Parathyroid adenoma (tissue), 2 donors: ENCODE data around the gene ROPN1.
"Not testable (repeated sequence)": the region's sequence is repeated elsewhere in the genome, so short reads cannot be mapped to it uniquely, and the experiment has no call there.

ENCODE experiments used
- H2AFZ ChIP-seq: fragments of 300-600 bp; sonication (generic); one replicate; pipeline ENCODE4 v1.7.0; 2017; ENCODE audit warnings: antibody characterized with exemption, mild to moderate bottlenecking
- H3K27ac ChIP-seq: fragments of 300-600 bp; sonication (generic); one replicate; pipeline ENCODE4 v1.7.0; 2017
- H3K27me3 ChIP-seq: fragments of 300-600 bp; sonication (generic); one replicate; pipeline ENCODE4 v1.7.0; 2017; ENCODE audit warnings: low read length; ENCODE audit not compliant: control insufficient read depth, insufficient read depth
- H3K36me3 ChIP-seq: fragments of 300-600 bp; sonication (generic); one replicate; pipeline ENCODE4 v1.7.0; 2017; ENCODE audit warnings: low read length; ENCODE audit not compliant: control insufficient read depth, insufficient read depth
- H3K4me1 ChIP-seq: fragments of 300-600 bp; sonication (generic); one replicate; pipeline ENCODE4 v1.7.0; 2017; ENCODE audit warnings: control low read depth
- H3K4me2 ChIP-seq: fragments of 300-600 bp; sonication (generic); one replicate; pipeline ENCODE4 v1.7.0; 2017; ENCODE audit warnings: low read length
- H3K4me3 ChIP-seq: fragments of 300-600 bp; sonication (generic); one replicate; pipeline ENCODE4 v1.7.0; 2017; ENCODE audit warnings: low read depth, low read length
- H3K79me2 ChIP-seq: fragments of 300-600 bp; sonication (generic); one replicate; pipeline ENCODE4 v1.7.0; 2017; ENCODE audit warnings: control low read depth
- H3K9ac ChIP-seq: fragments of 300-600 bp; sonication (generic); one replicate; pipeline ENCODE4 v1.7.0; 2017; ENCODE audit warnings: mild to moderate bottlenecking
- H3K9me3 ChIP-seq: fragments of 300-600 bp; sonication (generic); one replicate; pipeline ENCODE4 v1.7.0; 2017; ENCODE audit warnings: low read length; ENCODE audit not compliant: control insufficient read depth
- CTCF ChIP-seq: fragments of 300-600 bp; sonication (generic); IDR thresholded peaks from one replicate; pipeline ENCODE4 v1.7.0; 2017; ENCODE audit warnings: antibody characterized with exemption, mild to moderate bottlenecking
- donor health status: primary hyperparathyroidism.

ROPN1 gene

GRCh38 chr3:124014366-124014942 is 22.5 kb upstream of the ROPN1 start:
- Histone ChIP-seq H2AFZ (no peak overlapping the region), H3K79me2 (no peaks in the 10 kb centered on the region), H3K27ac (no peak overlapping the region), H3K27me3 (no peaks in the 10 kb centered on the region), H3K36me3 (no peaks in the 10 kb centered on the region), H3K9me3 (no peaks in the 10 kb centered on the region), H3K4me2 (no peak overlapping the region), H3K4me1 (no peaks in the 10 kb centered on the region), H3K4me3 (no peak overlapping the region), H3K9ac (no peak overlapping the region)
- TF ChIP-seq CTCF, result no peak

GRCh38 chr3:124008321-124008720 is 16.4 kb upstream of the ROPN1 start:
- not testable (repeated sequence) for H3K27me3 ChIP-seq, H3K4me3 ChIP-seq, H3K36me3 ChIP-seq, H3K9ac ChIP-seq, H3K27ac ChIP-seq, H3K4me1 ChIP-seq, H3K4me2 ChIP-seq, H3K79me2 ChIP-seq, H3K9me3 ChIP-seq, H2AFZ ChIP-seq

- TF ChIP-seq CTCF, result no peak
- no peak overlapping the region for H3K27ac ChIP-seq
- no peak overlapping the region for H2AFZ ChIP-seq
- no peak overlapping the region for H3K9ac ChIP-seq
- H3K79me2 ChIP-seq, result no peaks in the 10 kb centered on the region
- no peak overlapping the region for H3K4me2 ChIP-seq
- no peaks in the 10 kb centered on the region for H3K9me3 ChIP-seq
- H3K27me3 ChIP-seq, result no peaks in the 10 kb centered on the region
- no peaks in the 10 kb centered on the region for H3K36me3 ChIP-seq
- no peak overlapping the region for H3K4me3 ChIP-seq
- H3K4me1 ChIP-seq, result no peaks in the 10 kb centered on the region
Measured at GRCh38 chr3:124007186-124007585, 15.3 kb upstream of the ROPN1 start.

GRCh38 chr3:124002405-124003079 is 10.6 kb upstream of the ROPN1 start:
- not testable (repeated sequence) for H3K79me2 ChIP-seq, H3K9me3 ChIP-seq, H3K4me2 ChIP-seq, H3K4me3 ChIP-seq, H3K27me3 ChIP-seq, H2AFZ ChIP-seq, H3K36me3 ChIP-seq, H3K4me1 ChIP-seq, H3K9ac ChIP-seq, H3K27ac ChIP-seq

GRCh38 chr3:124001366-124001765 is 9.4 kb upstream of the ROPN1 start:
- H3K79me2 ChIP-seq, H3K9me3 ChIP-seq, H3K9ac ChIP-seq, H3K4me1 ChIP-seq, H3K27ac ChIP-seq, H3K4me3 ChIP-seq, H3K36me3 ChIP-seq, H3K27me3 ChIP-seq, H2AFZ ChIP-seq, H3K4me2 ChIP-seq: not testable (repeated sequence)

GRCh38 chr3:123997543-123997942 is 5.6 kb upstream of the ROPN1 start:
- no peaks in the 10 kb centered on the region for H3K4me1 ChIP-seq
- no peak overlapping the region for H3K4me2 ChIP-seq
- no peak for TF ChIP-seq CTCF
- H3K9me3 ChIP-seq, result no peaks in the 10 kb centered on the region
- no peaks in the 10 kb centered on the region for H3K79me2 ChIP-seq
- H2AFZ ChIP-seq, result no peak overlapping the region
- no peaks in the 10 kb centered on the region for H3K27me3 ChIP-seq
- H3K36me3 ChIP-seq, result no peaks in the 10 kb centered on the region
- H3K4me3 ChIP-seq, result no peak overlapping the region
- H3K27ac ChIP-seq, result no peak overlapping the region
- no peak overlapping the region for H3K9ac ChIP-seq
